ENCODE measurements around the gene POLR1A. TPM values are rescaled to one million over a fixed set of nuclear protein-coding genes. Genes with fewer than 3 reads are reported as not detected.

The POLR1A gene
- total RNA-seq, 1 experiment from 2014 or later: 62.7 TPM

- Histone ChIP-seq H3K79me1 (ENCODE audit: insufficient read depth, low read depth, low read length, poor library complexity, severe bottlenecking) (no peaks in the 10 kb centered on the region), H3K79me2 (ENCODE audit: insufficient read depth, low read length) (no peaks in the 10 kb centered on the region), H2BK15ac (ENCODE audit: low read depth, low read length) (no peak overlapping the region), H2BK5ac (ENCODE audit: insufficient read length, low read length) (no peak overlapping the region), H3K4ac (ENCODE audit: low read depth, low read length) (no peak overlapping the region), H3K27me3 (ENCODE audit: insufficient read depth, low read length) (no peaks in the 10 kb centered on the region), H3K18ac (ENCODE audit: insufficient read length, low read depth, low read length) (no peak overlapping the region), H4K91ac (ENCODE audit: insufficient read length, low read depth, low read length) (no peak overlapping the region), H4K5ac (ENCODE audit: insufficient read length, low read depth, low read length) (no peak overlapping the region), H3K27ac (ENCODE audit: insufficient read length, low read depth, low read length) (no peak overlapping the region), H2BK20ac (ENCODE audit: low read depth, low read length, poor library complexity, severe bottlenecking) (no peak overlapping the region), H3K9me3 (ENCODE audit: control insufficient read depth, low read depth, low read length) (no peaks in the 10 kb centered on the region), H3K4me2 (ENCODE audit: insufficient read depth, insufficient read length, low read length) (no peak overlapping the region), H3K9ac (ENCODE audit: extremely low read depth, insufficient read length, low read length) (no peak overlapping the region), H2BK12ac (ENCODE audit: insufficient read length, low read depth, low read length) (no peak overlapping the region), H2AK5ac (ENCODE audit: insufficient read length, low read length) (no peak overlapping the region), H3T11ph (ENCODE audit: low read length) (no peak overlapping the region), H4K20me1 (ENCODE audit: control insufficient read depth, insufficient read depth, insufficient read length) (no peaks in the 10 kb centered on the region), H2BK120ac (ENCODE audit: low read depth, low read length, poor library complexity, severe bottlenecking) (no peak overlapping the region), H3K23ac (ENCODE audit: insufficient read length, low read depth, low read length) (no peak overlapping the region), H4K8ac (replicated peaks; ENCODE audit: insufficient read length, low read depth, low read length) (no peak overlapping the region), H3K23me2 (ENCODE audit: insufficient read length, low read depth, low read length, poor library complexity, severe bottlenecking) (no peaks in the 10 kb centered on the region), H3K4me1 (ENCODE audit: insufficient read depth, low read length) (no peaks in the 10 kb centered on the region), H3K56ac (ENCODE audit: insufficient read length, low read depth, low read length) (no peak overlapping the region), H3K14ac (ENCODE audit: insufficient read depth, low read length) (no peak overlapping the region), H2AFZ (ENCODE audit: low read length) (no peak overlapping the region)
- WGBS (ENCODE audit: extremely low coverage, insufficient read length, low lambda C conversion rate): no CpG with 5 or more reads among the region's 7 CpGs
- H3K27ac Mint-ChIP-seq: no peak overlapping the region
- peaks cover 50 to 90% (median 82%) of the 10 kb centered on the region in 3 experiments; a peak in 6 of 7 replicates for H3K36me3 Mint-ChIP-seq (ENCODE audit: insufficient read depth in 1 of 3, low read depth in 3 of 3)
- H3K27me3 Mint-ChIP-seq (ENCODE audit: low read depth): no peaks in the 10 kb centered on the region
- peaks cover 0 to 3% of the 10 kb centered on the region in 2 experiments; a peak in 1 of 5 replicates for H3K9me3 Mint-ChIP-seq
- no peak for TF ChIP-seq CTCF (conservative IDR thresholded peaks at IDR 0.05)
- no peaks in the 10 kb centered on the region for H3K4me1 Mint-ChIP-seq
- no peak overlapping the region for H3K4me3 Mint-ChIP-seq
- peak; percentile 7 for DNase-seq
Observed at GRCh38 chr2:86066007-86066578, 39.6 kb downstream of the POLR1A start.
